Fibroblast of pulmonary artery (primary cell): ENCODE measurements around the gene NCOA3.
"Not testable (repeated sequence)": the region's sequence is repeated elsewhere in the genome, so short reads cannot be mapped to it uniquely, and the experiment has no call there.

Experiments
- DNase-seq: peaks from one replicate; pipeline ENCODE4 v3.0.0-alpha.2; 2010; ENCODE audit warnings: low read depth
- H3K4me3 ChIP-seq: replicated peaks from 2 replicates; pipeline ENCODE4 v1.5.1; 2011; ENCODE audit warnings: low read depth, mild to moderate bottlenecking, control low read depth, low read length, moderate library complexity
- TF ChIP-seq, protein P1 (sequence below): IDR thresholded peaks from 2 replicates; pipeline ENCODE4 v1.5.1; 2011; ENCODE audit warnings: mild to moderate bottlenecking, control low read depth, low read length, inconsistent platforms; ENCODE audit errors: missing control alignments

The NCOA3 gene

DNA sequence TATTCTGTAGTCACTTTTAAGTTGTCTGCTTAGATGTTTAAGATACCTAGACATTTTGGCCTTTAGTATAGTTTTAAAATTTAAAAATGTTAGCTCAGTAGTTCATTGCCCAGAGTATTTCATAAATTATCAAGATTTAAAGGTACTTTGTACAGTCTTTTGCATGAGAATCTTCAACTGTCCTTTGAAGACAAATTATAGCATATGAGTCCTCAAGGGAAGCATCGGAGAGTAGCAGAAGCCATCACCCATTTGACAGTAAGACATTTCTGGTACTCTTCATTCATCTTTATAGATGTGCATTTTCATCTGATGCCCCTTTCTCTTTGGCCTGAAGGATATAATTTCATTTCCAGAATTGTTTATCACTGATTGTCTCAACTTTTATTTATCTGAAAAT lies 89.5 kb downstream of the NCOA3 start:
- DNase-seq = no peak
- TF ChIP-seq, protein P1, sequence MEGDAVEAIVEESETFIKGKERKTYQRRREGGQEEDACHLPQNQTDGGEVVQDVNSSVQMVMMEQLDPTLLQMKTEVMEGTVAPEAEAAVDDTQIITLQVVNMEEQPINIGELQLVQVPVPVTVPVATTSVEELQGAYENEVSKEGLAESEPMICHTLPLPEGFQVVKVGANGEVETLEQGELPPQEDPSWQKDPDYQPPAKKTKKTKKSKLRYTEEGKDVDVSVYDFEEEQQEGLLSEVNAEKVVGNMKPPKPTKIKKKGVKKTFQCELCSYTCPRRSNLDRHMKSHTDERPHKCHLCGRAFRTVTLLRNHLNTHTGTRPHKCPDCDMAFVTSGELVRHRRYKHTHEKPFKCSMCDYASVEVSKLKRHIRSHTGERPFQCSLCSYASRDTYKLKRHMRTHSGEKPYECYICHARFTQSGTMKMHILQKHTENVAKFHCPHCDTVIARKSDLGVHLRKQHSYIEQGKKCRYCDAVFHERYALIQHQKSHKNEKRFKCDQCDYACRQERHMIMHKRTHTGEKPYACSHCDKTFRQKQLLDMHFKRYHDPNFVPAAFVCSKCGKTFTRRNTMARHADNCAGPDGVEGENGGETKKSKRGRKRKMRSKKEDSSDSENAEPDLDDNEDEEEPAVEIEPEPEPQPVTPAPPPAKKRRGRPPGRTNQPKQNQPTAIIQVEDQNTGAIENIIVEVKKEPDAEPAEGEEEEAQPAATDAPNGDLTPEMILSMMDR = no peak
- H3K4me3 ChIP-seq = no peak overlapping the region

DNA sequence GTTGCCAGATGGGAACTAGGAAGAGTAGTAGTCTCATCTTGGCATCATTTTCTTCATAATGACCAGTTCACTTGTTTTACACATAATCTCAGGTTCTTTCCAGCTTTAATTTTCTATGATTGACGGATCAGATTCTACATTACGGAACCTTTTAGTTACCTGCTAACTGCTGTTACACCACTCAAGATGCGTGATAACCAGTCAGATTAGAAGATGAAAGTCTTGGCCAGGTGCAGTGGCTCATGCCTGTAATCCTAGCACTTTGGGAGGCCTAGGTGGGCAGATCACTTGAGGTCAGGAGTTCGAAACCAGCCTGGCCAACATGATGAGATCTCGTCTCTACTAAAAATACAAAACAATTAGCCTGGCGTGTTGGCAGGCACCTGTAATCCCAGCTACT lies 92.5 kb downstream of the NCOA3 start:
- H3K4me3 ChIP-seq = no peak overlapping the region
- no peak for DNase-seq
- TF ChIP-seq, protein P1 = no peak

DNA sequence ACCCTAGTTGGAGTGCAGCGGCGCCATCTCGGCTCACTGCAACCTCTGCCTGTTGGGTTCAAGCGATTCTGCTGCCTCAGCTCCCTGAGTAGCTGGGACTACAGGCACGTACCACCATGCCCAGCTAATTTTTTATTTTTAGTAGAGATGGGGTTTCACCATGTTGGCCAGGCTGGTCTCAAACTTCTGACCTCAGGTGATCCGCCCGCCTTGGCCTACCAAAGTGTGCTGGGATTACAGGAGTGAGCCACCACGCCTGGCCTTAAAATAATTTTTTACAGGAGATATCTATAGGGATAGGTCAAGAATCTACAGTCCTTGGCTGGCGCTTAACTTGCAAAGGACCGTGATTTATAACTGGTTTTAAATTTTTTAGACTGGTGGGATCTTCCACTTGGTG lies 93.5 kb downstream of the NCOA3 start:
- not testable (repeated sequence) for H3K4me3 ChIP-seq, DNase-seq

DNA sequence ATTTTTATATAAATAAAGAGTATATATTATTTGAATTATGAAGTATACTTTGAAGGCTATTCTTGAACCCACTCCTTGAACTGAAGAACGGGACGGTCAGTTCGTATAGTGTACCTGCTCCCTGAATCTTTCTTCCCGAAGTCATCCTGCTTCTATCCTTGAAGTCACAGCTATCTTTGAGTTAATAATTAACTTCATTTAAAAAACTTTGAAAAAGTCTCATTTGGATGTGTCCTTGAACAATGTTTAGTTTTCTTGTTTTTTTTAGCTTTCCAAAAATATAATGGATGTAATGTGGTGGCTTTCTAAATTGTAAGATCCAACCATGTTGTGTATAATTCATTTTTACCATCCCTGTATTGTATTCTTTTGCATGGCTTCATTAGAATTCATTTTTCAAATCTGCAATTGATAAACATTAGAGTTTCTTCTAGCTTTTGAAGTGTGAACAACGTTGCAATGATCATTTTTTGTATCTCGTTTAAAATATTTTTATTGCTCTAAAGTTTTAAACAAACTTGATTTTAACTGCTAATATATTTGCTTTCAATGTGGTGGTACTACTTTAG lies 94.4 kb downstream of the NCOA3 start:
- DNase-seq = no peak
- H3K4me3 ChIP-seq = no peak overlapping the region
- TF ChIP-seq, protein P1 = no peak

DNA sequence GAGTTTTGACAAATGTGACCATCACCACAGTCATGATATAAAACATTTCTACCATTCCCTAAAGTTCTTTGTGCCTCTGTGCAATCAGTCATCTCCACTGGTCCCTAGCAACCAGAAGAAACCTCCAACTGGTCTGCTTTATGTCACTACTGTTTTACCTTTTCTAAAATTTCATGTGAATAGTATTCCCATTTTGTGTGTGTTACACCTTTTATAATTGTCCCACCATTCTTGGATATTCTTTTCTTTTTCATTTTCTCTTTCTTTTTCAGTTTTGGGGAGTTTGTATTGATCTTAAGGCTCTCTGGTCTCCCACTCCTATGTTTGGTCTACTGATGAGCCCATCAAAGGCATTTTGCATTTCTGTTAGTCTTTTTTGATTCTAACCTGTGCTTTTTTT lies 95.4 kb downstream of the NCOA3 start:
- no peak overlapping the region for H3K4me3 ChIP-seq
- no peak for DNase-seq
- TF ChIP-seq, protein P1 = no peak

DNA sequence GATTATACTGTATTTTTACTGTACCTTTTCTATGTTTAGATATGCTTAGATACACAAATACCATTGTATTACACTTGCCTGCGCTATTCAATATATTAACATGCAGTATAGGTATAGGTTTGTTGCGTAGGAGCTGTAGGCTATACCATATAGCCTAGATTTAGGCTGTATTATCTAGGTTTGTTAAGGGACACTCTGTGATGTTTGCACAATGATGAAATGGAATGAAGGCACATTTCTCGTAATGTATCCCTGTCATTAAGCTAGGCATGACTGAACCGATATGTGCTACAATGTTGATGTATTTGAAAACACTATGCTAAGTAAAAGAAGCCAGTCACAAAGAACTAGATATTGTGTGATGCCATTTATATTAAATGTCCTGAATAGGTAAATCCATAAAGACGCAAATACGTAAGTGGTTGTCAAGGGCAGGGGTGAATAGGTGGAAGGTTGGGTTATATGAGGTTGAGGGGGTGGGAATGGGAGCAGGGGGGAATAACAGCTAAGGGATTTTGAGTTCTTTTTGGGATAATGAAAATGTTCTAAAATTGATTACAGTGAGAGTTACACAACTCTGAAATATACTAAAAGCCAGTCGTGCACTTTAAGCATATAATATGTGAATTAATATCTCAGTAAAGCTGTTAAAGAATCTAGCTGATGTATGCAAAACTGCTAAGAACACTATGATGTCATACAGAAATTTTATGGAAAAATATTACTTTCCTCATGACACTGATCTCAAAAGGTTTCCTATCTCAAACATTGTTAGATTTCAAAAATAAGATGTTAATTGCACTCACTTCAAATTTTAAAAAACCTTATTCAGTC lies 97.4 kb downstream of the NCOA3 start:
- no peak overlapping the region for H3K4me3 ChIP-seq
- TF ChIP-seq, protein P1 = no peak
- no peak for DNase-seq

DNA sequence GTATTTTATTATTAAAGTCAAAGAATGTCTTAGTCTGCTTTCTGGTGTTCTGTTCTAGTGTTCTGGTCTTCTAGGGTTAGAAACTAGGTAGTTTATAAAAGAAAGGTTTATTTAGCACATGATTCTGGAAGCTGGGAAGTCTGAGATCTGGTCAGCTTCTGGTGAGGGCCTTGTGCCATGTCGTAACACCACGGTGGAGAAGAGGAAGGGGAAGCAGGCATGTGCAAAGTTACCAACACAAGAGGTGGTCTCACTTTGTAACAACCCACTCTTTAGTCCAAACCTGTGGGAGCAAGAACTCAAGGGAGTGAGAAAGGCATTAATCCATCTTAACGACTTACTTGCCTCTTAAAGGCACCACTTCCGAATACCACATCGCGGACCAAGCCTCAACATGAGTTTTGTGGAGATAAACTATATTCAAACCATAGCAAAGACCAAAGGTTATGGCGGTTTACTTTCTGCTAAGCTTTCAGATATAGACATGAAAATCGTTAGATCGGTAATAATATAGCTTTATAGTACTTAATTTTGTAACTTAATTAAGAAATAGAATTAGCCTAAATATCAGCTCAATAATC lies 99.4 kb downstream of the NCOA3 start:
- DNase-seq = no peak
- no peak overlapping the region for H3K4me3 ChIP-seq

More for the DNA sequence above, 99.4 kb downstream of the NCOA3 start:
- TF ChIP-seq, protein P1 = no peak
